ENCODE data around the gene DLEC1.
"Not testable (repeated sequence)": the region's sequence is repeated elsewhere in the genome, so short reads cannot be mapped to it uniquely, and the experiment has no call there.

DLEC1 gene

DNA sequence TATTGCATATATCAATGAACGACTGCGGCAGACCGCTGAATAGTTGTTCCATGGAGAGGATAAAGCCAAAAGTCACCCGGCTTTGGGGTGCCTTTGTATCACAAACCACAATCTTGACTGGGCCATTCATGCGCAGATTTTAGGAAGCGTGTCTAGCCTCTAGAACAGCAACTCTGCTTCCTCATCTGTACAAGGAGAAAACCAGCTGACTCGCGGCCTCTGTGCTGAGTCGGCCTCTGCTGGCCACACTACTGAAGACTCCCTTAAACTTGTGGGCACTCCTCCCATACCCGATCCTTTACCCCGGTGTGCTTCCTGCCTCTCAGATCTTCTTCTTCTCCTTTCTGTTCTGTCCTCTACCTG is 872 bp downstream of the DLEC1 start:
- DNase-seq: no peak

DNA sequence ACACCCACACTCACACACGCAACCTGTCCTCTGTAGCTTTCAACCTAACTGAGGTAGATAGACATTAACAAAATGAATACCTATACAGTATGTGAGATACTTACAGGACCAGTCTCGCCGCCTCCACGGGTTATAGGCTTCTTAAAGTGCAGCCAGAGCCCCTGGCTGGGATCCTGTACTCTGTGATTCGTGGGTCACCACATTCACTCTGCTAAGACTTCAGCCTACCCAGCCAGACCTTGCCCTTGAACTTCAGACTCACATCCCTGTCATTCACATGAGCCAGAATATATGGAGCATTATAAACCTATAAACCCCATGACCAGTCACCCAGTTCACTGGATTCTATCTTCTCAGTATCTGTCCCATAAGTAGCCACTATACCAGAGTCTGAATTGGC is 1.4 kb downstream of the DLEC1 start:
- no peak for DNase-seq

DNA sequence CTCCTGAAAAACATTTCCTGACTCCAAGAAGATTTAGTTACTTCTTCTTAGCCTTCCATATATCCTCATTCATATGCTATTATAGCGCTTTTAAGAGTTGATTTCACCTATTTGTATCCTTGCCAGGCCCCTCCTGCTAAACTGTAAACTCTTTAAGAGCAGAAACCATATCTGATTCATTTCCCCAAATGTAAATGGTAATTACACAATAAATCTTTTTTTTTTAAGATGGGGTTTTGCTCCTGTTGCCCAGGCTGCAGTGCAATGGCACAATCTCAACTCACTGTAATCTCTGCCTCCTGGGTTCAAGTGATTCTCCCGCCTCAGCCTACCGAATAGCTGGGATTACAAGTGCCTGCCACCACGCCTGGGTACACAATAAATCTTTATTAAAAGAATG is 4.5 kb downstream of the DLEC1 start:
- DNase-seq: no peak

DNA sequence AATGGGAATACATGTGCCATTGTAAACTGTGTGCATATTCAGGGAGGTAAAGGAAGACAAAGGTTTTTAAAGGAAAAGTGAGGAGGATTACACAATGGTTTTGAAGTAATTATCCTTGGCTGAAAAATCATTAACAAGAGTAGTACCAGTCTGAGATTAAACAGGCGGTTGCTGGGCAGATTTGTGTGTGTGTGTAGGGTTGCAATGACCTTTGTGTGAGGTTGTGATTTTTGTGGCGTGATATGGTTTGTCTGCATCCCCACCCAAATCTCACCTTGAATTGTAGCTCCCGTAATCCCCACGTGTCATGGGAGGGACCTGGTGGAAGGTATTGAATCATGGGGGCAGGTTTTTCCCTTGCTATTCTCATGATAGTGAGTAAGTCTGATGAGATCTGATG is 7.0 kb downstream of the DLEC1 start:
- DNase-seq: no peak

DNA sequence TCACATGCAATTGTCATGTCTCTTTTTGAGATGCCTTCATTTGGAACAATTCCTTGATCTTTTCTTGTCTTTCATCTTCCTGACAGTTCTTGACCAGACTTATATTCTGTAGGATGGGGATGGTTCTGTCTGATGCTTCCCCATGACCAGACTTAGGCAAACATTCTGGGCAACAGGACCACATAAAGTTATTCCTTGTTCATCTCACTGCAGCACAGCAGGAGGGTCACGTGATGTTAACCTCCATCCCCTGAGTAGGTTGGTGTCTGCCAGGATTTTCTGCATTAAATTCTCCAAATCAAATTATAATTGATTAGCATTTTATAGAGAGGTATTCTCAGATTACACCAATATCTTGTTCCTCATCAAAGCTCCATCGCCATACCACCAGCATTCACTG is 7.8 kb downstream of the DLEC1 start:
- DNase-seq: no peak

DNA sequence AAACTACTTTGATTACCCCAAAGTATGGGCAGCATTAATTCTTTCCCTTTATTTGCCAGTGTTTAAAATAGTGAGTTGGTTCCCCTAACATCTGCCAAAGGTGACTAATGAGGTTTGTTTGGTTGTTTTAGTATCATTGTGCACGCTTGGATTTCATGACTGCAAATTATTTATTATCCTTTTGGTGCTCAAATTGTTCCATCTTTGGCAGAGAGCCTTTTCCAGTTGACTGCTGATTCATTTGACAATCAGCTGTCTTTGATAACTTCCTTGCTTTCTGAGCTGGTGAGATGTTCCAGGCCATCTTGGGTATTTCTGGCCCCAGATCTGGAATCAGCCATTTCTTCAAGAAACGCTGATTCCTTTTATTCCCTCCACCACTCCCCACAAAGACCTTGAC is 8.9 kb downstream of the DLEC1 start:
- no peak for DNase-seq

DNA sequence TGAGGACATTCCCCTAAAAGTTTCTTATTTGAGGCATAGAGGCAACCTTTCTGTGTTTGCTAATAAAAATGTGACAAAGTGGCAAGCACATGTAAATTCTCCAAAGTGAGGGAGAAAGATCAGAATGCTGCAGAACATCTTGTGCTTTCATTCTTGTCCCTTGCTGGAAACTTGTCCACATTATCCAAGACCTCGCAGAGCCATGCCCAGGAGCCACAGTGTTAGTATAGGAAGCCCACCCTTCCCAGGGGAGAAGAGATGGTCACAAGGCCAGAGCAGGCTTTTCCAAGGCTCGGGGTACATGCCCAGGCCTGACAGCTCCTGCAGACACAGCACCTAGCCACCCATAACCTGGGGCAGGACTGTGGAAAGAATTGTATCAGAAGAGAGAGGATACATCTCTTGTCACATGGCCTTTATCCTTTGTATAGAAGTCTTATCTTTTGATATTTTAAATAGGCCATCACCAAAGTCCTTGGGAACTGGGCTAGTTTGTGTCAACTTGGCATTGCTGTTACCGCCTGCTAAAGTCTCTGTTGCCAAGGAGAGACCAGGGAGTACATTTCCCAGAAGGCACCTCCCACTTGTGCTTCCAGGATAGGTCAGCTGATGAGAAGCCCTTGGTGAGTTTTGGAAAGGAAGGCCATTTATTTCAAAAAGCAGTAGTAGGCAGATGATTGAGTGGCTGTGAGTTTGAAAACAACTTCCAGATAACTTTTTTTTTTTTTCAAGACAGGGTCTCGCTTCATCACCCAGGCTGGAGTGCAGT is 10.5 kb downstream of the DLEC1 start:
- DNase-seq: no peak

DNA sequence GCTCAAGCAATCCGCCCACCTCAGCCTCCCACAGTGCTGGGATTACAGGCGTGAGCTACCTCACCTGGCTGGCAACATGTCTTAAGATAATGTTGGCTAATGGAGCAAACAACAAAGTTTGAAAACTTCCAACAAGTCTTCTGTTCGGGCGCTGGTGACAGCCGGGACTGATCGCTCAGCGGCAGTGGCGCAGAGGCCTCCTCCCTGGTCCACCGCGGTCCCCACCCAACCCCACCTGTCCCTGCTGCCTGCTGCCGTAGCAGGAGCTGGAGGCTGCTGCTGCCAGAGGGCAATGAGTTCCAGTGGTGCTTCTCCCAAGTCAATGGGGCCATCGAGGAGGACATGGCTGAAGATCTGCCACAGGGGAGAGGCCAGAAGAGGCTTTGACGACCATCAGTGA is 12.1 kb downstream of the DLEC1 start:
- DNase-seq: no peak

DNA sequence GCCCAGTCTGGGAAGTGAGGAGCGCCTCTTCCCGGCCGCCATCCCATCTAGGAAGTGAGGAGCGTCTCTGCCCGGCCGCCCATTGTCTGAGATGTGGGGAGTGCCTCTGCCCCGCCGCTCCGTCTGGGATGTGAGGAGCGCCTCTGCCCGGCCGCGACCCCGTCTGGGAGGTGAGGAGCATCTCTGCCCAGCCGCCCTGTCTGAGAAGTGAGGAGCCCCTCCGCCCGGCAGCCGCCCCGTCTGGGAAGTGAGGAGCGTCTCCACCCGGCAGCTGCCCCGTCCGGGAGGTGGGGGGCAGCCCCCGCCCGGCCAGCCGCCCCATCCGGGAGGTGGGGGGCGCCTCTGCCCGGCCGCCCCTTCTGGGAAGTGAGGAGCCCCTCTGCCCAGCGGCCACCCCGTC is 14.3 kb downstream of the DLEC1 start:
- DNase-seq: not testable (repeated sequence)

DNA sequence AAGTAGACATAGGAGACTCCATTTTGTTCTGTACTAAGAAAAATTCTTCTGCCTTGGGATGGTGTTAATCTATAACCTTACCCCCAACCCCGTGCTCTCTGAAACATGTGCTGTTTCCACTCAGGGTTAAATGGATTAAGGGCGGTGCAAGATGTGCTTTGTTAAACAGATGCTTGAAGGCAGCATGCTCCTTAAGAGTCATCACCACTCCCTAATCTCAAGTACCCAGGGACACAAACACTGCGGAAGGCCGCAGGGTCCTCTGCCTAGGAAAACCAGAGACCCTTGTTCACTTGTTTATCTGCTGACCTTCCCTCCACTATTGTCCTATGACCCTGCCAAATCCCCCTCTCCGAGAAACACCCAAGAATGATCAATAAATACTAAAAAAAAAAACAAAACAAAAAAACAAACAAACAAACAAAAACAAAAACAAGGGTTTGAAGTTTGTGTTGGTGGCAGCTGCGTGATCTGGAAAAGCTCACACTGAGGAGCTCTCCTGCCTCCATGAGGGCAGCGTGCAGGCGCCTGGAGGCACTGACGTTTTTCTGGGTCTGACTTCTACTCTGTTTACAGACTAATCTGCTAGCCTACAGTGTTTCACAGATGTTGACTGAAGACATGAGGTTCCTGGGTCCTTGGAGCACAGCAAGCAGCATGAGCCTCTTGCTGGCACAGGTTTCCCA is 14.9 kb downstream of the DLEC1 start:
- not testable (repeated sequence) for DNase-seq

DNA sequence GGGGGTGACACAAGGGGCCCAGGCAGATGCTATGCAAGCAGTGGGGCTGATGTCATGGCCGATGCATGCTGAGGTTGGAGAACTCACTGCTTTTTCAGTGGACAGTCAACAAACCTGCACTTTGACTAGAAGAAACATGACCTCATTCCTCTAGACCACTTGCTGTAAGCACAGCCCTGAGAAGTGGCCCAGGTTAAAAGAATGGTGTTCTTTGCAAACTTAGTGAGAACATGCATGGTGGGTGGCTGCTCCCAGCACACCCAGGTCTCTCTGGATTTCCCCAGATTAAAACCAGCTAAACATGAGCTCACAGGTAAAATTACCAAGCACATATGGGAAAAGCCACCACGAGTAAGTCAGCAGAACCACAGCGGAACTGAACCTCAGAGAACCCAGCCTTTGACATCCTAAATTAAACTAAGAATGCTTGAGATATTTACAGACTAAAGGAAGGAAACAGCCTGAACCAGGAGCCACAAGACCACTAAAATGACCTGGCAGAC is 15.5 kb downstream of the DLEC1 start:
- no peak for DNase-seq

DNA sequence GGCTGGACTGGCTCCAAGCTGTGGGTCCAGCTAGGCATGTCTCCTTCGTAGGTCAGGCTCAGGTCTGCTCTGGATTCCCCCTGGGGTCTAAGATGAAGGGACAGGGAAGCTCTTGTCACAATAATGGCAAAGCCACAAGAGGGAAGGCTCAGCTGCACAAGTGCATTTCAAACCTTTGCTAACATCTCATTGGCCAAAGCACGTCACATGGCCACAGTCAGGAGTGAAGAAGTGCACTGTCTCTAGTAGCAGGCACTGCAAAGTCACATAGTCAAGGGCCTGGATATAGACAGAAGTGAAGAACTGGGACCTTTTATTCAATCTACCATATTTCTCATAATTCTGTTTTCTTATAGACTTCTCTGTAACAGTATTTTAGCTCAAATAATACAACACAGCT is 20.1 kb downstream of the DLEC1 start:
- no peak for DNase-seq

DNA sequence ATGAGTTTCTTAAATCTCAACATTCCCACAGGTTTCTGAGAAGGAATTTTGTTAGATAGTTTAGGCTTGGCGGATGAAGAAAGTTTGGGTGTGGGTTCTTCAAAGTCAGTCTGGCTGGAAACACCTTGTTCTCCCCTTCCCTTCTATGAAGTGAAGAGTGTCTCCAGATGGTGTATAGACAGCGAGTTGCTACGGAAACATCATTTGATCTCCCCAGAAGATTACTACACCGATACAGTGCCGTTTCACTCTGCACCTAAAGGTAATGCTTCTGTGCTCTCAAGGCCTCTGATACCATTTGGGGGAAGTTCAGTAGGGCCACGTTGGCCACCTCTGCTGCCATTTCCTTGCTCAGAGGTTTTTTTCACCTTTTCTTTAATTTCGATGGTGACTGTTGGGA is 20.6 kb downstream of the DLEC1 start:
- DNase-seq: no peak

DNA sequence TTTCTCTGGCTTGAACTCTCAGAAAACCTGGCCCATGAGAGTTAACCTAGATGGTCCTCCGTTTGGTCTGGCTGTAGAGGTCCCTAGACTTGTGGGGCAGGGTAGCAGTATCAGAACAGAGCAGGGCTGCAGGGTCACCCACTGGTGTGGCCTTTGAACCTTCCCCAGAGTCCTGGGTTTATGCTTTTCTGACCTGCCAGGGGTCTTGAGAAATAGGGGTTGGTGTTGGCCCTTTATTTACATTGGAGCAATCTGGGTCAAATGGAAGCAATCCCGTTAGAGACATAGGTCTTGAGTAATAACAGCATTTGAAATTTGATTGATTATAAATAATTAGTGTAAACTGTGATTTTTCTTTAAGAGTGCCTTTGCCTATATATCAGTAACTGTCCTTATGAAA is 23.8 kb downstream of the DLEC1 start:
- DNase-seq: no peak

DNA sequence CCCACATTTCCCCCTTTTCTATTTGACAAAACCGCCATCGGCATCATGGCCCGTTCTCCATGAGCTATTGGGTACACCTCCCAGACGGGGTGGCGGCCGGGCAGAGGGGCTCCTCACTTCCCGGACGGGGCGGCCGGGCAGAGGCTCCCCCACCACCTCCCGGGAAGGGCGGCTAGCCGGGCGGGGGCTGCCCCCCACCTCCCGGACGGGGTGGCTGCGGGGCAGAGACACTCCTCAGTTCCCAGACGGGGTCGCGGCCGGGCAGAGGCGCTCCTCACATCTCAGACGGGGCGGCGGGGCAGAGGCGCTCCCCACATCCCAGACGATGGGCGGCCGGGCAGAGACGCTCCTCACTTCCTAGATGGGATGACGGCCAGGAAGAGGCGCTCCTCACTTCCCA is 25.4 kb downstream of the DLEC1 start:
- DNase-seq: not testable (repeated sequence)

DNA sequence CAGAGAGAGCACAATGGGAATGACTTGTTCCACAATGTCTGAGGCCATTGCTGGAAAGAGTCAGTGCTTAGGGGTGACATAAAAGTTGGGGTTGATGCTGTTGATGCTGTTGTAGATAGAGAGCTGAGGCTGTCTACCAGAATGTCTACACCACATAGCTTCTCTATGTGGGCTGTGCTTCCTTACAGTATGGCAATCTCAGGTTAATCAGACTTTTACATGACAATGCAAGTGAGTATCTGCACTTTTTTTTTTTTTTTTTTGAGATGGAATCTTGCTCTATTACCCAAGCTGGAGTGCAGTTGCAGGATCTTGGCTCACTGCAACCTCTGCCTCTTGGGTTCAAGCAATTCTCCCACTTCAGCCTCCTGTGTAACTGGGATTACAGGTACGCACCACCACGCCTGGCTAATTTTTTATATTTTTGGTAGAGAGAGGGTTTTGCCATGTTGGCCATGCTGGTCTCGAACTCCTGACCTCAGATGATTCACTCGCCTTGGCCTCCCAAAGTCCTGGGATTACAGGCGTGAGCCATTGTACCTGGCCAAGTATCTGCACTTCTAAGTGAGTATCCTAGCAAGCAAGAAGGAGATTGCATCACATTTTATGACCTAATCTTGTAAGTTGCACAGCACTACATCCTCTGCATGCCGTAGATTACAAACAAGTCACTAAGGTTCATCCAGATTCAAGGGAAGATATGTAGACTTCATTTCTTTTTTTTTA is 28.7 kb downstream of the DLEC1 start:
- DNase-seq: no peak

DNA sequence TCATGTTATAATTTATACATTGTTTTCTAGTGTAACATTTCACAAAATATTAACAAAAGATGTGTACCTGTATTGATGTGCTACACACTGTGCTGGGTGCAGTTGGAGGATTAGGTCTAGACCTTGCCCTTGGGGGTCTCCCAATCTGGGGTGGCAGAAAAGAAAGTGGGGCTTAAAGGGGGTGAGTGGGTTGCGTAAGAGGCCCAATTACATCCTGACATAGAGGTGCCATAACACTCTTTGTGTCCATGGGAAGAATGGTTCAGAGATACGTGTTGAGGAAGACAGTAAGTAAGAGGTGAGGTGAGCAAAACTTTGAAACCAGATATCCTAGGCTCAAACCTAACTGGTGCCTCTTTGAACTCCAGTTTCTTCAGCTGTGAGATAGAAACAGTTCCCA is 31.0 kb downstream of the DLEC1 start:
- no peak for DNase-seq

DNA sequence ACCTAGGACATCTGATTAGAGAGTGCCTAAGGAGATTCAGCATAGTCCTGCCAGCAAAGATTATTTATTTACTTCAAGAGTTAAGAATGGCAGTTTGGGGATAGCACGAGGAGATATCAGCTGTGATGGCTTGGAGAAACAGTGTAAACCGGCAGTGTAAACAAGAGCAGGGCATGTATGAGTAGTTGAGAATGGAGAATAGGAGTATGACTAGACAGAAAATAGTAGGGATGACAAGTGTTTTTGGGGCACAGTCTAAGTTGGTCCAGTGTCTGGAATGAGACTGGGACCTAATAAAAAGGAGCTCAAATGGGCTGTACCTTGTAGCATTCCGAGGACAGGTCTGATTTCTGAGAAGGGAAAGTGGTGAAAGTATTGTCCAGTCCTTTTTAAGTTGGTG is 38.1 kb downstream of the DLEC1 start:
- not testable (repeated sequence) for DNase-seq

DNA sequence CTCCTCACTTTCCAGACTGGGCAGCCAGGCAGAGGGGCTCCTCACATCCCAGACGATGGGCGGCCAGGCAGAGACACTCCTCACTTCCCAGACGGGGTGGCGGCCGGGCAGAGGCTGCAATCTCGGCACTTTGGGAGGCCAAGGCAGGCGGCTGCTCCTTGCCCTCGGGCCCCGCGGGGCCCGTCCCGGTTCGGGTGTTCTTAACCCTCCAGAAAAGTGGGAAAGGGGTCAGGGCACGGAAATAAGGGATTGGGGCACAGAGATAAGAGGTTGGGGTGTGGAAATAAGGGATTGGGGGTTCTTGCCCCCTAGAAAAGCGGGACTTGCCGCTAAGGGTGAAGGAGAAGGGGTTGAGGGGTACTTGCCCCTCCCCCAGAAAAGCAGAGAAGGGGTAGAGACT is 43.3 kb downstream of the DLEC1 start:
- DNase-seq: not testable (repeated sequence)

DNA sequence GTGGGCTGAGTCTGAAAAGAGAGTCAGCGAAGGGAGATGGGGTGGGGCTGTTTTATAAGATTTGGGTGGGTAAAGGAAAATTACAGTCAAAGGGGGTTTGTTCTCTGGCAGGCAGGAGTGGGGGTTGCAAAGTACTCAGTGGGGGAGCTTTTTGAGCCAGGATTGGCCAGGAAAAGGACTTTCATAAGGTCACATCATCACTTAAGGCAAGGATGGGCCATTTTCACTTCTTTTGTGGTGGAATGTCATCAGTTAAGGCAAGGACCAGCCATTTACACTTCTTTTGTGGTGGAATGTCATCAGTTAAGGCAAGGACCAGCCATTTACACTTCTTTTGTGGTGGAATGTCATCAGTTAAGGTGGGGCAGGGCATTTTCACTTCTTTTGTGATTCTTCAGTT is 44.2 kb downstream of the DLEC1 start:
- DNase-seq: not testable (repeated sequence)

DNA sequence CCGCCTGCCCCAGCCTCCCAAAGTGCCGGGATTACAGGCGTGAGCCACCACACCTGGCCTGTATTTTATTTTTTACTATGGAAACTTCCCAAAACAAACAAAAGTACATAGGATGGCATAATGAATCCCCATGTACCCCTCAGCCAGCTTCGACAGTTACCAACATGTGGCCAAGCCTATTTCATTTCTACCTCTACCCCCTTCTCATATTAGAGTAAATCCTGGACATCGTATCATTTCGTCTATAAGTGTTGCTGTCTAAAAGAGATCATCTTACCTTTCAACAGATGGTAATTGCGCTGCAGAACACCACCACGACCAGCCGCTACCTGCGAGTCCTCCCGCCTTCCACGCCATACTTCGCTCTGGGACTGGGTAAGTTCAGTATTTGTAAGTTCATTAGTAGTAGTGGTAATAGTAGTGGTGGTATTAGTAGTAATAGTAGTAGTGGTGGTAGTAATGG is 44.9 kb downstream of the DLEC1 start:
- no peak for DNase-seq

DNA sequence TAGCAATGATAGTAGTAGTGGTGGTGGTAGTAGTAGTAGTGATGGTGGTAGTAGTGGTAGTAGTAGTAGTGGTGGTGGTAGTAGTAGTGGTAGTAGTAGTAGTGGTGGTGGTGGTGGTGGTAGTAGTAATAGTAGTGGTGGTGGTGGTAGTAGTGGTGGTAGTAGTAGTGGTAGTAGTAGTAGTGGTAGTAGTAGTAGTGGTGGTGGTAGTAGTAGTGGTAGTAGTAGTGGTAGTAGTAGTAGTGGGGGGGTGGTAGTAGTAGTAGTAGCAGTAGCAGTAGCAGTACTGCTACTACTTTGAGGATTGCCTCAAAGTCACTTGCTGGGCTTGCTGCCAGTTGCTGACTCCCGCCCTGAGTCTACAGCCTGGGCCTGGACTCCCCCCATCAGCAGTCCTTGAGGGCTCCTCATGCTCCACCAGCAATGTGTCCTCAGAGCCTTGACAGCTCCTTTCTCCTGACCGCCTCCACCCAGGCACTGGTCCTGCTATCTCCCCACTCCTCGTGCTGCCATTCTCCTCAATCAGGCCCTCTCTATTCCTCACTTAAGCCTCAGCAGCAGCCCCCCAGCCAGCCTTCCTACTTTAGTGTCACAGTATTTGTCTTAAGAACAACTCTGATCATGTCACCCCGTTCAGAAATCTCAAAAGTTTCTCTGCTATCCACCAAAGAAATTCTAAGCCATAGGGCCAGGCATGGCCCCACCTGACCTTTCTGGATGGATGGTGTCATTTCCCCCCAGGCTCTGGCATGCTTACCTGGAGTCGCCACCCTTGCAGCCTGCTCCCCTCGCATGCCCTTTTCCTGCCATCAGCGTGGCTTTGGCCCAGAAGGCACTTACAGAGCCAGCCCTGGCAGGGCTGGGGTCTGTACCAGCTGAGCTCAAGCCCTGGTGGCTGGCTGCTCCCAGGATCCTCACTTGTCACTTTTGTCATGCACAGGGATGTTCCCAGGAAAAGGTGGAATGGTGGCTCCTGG is 45.6 kb downstream of the DLEC1 start:
- DNase-seq: no peak

Measured in NCI-H1930 (cell line).